GM10248 (cell line): ENCODE measurements around the gene SPDYC.

Source experiments
- CTCF ChIA-PET: fragments of 300-600 bp; sonication (Branson Sonifier 250); formaldehyde crosslinking; extraction: SDS; loops from one replicate; lab custom pipeline; 2021; ENCODE audit warnings: antibody characterized with exemption; lab: Yijun Ruan, JAX
- POLR2A ChIA-PET: fragments of 350-650 bp; sonication (Branson Sonifier 250); formaldehyde crosslinking; extraction: SDS; loops from one replicate; lab custom pipeline; 2020; ENCODE audit warnings: antibody characterized with exemption; lab: Yijun Ruan, JAX
- DNase-seq: peaks from one replicate; pipeline ENCODE4 v3.0.0; 2012; ENCODE audit errors: extremely low spot score
- CTCF ChIP-seq: IDR thresholded peaks from 2 replicates; pipeline ENCODE4 v1.5.1; 2012; ENCODE audit warnings: mild to moderate bottlenecking, low read depth; ENCODE audit errors: extremely low read depth, missing control alignments, control extremely low read depth

The SPDYC gene

GRCh38 chr11:65152122-65152521, 17.9 kb upstream of the SPDYC start:
- no peak for TF ChIP-seq CTCF
- DNase-seq = no peak
- ChIA-PET CTCF (interaction anchor here (1.0 to 1.3 kb wide), 3 partner anchors 30 to 42 kb away, joined by 3 read pairs; no protein-coding TSS in a partner anchor), POLR2A (no interaction called here)

GRCh38 chr11:65156256-65156655, 13.8 kb upstream of the SPDYC start:
- DNase-seq = no peak
- ChIA-PET CTCF (interaction anchor here (0.8 to 1.4 kb wide), 3 partner anchors 26 to 143 kb away, joined by 3 read pairs; partner anchors contain the start of genes ARL2 and CAPN1), POLR2A (no interaction called here)
- no peak for TF ChIP-seq CTCF

- CTCF ChIA-PET = interaction anchor here (0.8 to 1.4 kb wide), 3 partner anchors 25 to 143 kb away, joined by 3 read pairs; partner anchors contain the start of genes ARL2 and CAPN1
- TF ChIP-seq CTCF = no peak
Measured at GRCh38 chr11:65156926-65157325, 13.1 kb upstream of the SPDYC start.

GRCh38 chr11:65157336-65157735, 12.7 kb upstream of the SPDYC start:
- DNase-seq = no peak
- ChIA-PET CTCF (interaction anchor here (0.8 to 1.4 kb wide), 3 partner anchors 24 to 144 kb away, joined by 3 read pairs; partner anchors contain the start of genes ARL2 and CAPN1), POLR2A (no interaction called here)
- TF ChIP-seq CTCF = no peak

More at GRCh38 chr11:65156926-65157325, 13.1 kb upstream of the SPDYC start:
- DNase-seq = no peak
- POLR2A ChIA-PET = no interaction called here

- CTCF ChIA-PET = interaction anchor here (1.2 kb wide), 1 partner anchor 42 kb away, joined by 3 read pairs; the partner anchor contains the start of gene ZNHIT2
- POLR2A ChIA-PET = no interaction called here
Measured at GRCh38 chr11:65159012-65159411, 11.0 kb upstream of the SPDYC start.

GRCh38 chr11:65160643-65161042, 9.4 kb upstream of the SPDYC start:
- CTCF ChIA-PET = no interaction called here
- TF ChIP-seq CTCF = no peak
- no peak for DNase-seq
- POLR2A ChIA-PET = no interaction called here

More at GRCh38 chr11:65159012-65159411, 11.0 kb upstream of the SPDYC start:
- DNase-seq = peak; percentile 55
- TF ChIP-seq CTCF = no peak
